ENCODE results near the gene ARL6IP5.

The ARL6IP5 gene

GRCh38 chr3:69102384-69102783 is 17.6 kb downstream of the ARL6IP5 start:
- no peak for DNase-seq (ENCODE audit: low read depth, low spot score)
- Histone ChIP-seq H3K36me3 (ENCODE audit: insufficient read depth, low read length) (no peaks in the 10 kb centered on the region), H3K4me3 (no peak overlapping the region), H3K27ac (no peak overlapping the region), H3K9ac (ENCODE audit: insufficient read length) (no peak overlapping the region), H3K9me3 (ENCODE audit: low read depth, low read length) (no peaks in the 10 kb centered on the region)
- no peak for TF ChIP-seq POLR2AphosphoS5 (IDR thresholded peaks at IDR 0.05; ENCODE audit: borderline replicate concordance, low read depth, low read length)
- no peak for TF ChIP-seq FOXP2 (optimal IDR thresholded peaks at IDR 0.05; ENCODE audit: control extremely low read depth, extremely low read length, insufficient read depth)
- no peak for TF ChIP-seq EZH2 (IDR thresholded peaks at IDR 0.05)

- Histone ChIP-seq H3K27ac (no peak overlapping the region), H3K9ac (ENCODE audit: insufficient read length) (no peak overlapping the region), H3K4me3 (no peak overlapping the region), H3K9me3 (ENCODE audit: low read depth, low read length) (no peaks in the 10 kb centered on the region), H3K36me3 (ENCODE audit: insufficient read depth, low read length) (no peaks in the 10 kb centered on the region)
- TF ChIP-seq FOXP2 (optimal IDR thresholded peaks at IDR 0.05; ENCODE audit: control extremely low read depth, extremely low read length, insufficient read depth), result no peak
- TF ChIP-seq EZH2 (IDR thresholded peaks at IDR 0.05), result no peak
- TF ChIP-seq POLR2AphosphoS5 (IDR thresholded peaks at IDR 0.05; ENCODE audit: borderline replicate concordance, low read depth, low read length), result no peak
- DNase-seq (ENCODE audit: low read depth, low spot score), result no peak
Observed at GRCh38 chr3:69103123-69103522, 18.4 kb downstream of the ARL6IP5 start.

GRCh38 chr3:69104586-69104985 is 19.8 kb downstream of the ARL6IP5 start:
- Histone ChIP-seq H3K27ac (no peak overlapping the region), H3K9me3 (ENCODE audit: low read depth, low read length) (no peaks in the 10 kb centered on the region), H3K9ac (ENCODE audit: insufficient read length) (no peak overlapping the region), H3K36me3 (ENCODE audit: insufficient read depth, low read length) (no peaks in the 10 kb centered on the region), H3K4me3 (no peak overlapping the region)
- TF ChIP-seq EZH2 (IDR thresholded peaks at IDR 0.05), result no peak
- TF ChIP-seq POLR2AphosphoS5 (IDR thresholded peaks at IDR 0.05; ENCODE audit: borderline replicate concordance, low read depth, low read length), result no peak
- no peak for TF ChIP-seq FOXP2 (optimal IDR thresholded peaks at IDR 0.05; ENCODE audit: control extremely low read depth, extremely low read length, insufficient read depth)
- DNase-seq (ENCODE audit: low read depth, low spot score), result no peak

GRCh38 chr3:69105320-69105719 is 20.6 kb downstream of the ARL6IP5 start:
- Histone ChIP-seq H3K27ac (peak overlapping the region; percentile 31; the same call in 1 of the 2 replicates), H3K36me3 (ENCODE audit: insufficient read depth, low read length) (no peaks in the 10 kb centered on the region), H3K9ac (ENCODE audit: insufficient read length) (no peak overlapping the region), H3K9me3 (ENCODE audit: low read depth, low read length) (no peaks in the 10 kb centered on the region), H3K4me3 (no peak overlapping the region)
- TF ChIP-seq FOXP2 (optimal IDR thresholded peaks at IDR 0.05; ENCODE audit: control extremely low read depth, extremely low read length, insufficient read depth) (no peak), POLR2AphosphoS5 (IDR thresholded peaks at IDR 0.05; ENCODE audit: borderline replicate concordance, low read depth, low read length) (no peak)
- DNase-seq (ENCODE audit: low read depth, low spot score), result no peak

- no peaks in the 10 kb centered on the region for H3K36me3 ChIP-seq (ENCODE audit: insufficient read depth, low read length)
- H3K27ac ChIP-seq, result no peak overlapping the region
- H3K9me3 ChIP-seq (ENCODE audit: low read depth, low read length), result no peaks in the 10 kb centered on the region
- DNase-seq (ENCODE audit: low read depth, low spot score), result no peak
- H3K4me3 ChIP-seq, result no peak overlapping the region
- no peak for TF ChIP-seq POLR2AphosphoS5 (IDR thresholded peaks at IDR 0.05; ENCODE audit: borderline replicate concordance, low read depth, low read length)
- no peak for TF ChIP-seq FOXP2 (optimal IDR thresholded peaks at IDR 0.05; ENCODE audit: control extremely low read depth, extremely low read length, insufficient read depth)
- no peak for TF ChIP-seq EZH2 (IDR thresholded peaks at IDR 0.05)
- no peak overlapping the region for H3K9ac ChIP-seq (ENCODE audit: insufficient read length)
Observed at GRCh38 chr3:69107841-69108240, 23.1 kb downstream of the ARL6IP5 start.

GRCh38 chr3:69108811-69109210 is 24.1 kb downstream of the ARL6IP5 start:
- no peak for DNase-seq (ENCODE audit: low read depth, low spot score)
- TF ChIP-seq POLR2AphosphoS5 (IDR thresholded peaks at IDR 0.05; ENCODE audit: borderline replicate concordance, low read depth, low read length) (no peak), FOXP2 (optimal IDR thresholded peaks at IDR 0.05; ENCODE audit: control extremely low read depth, extremely low read length, insufficient read depth) (no peak), EZH2 (IDR thresholded peaks at IDR 0.05) (no peak)
- Histone ChIP-seq H3K4me3 (no peak overlapping the region), H3K36me3 (ENCODE audit: insufficient read depth, low read length) (no peaks in the 10 kb centered on the region), H3K9ac (ENCODE audit: insufficient read length) (no peak overlapping the region), H3K9me3 (ENCODE audit: low read depth, low read length) (no peaks in the 10 kb centered on the region), H3K27ac (no peak overlapping the region)

GRCh38 chr3:69110941-69111546 is 26.3 kb downstream of the ARL6IP5 start:
- Histone ChIP-seq H3K9ac (ENCODE audit: insufficient read length) (no peak overlapping the region), H3K9me3 (ENCODE audit: low read depth, low read length) (no peaks in the 10 kb centered on the region), H3K4me3 (no peak overlapping the region), H3K27ac (no peak overlapping the region), H3K36me3 (ENCODE audit: insufficient read depth, low read length) (no peaks in the 10 kb centered on the region)
- no peak for DNase-seq (ENCODE audit: low read depth, low spot score)
- no peak for TF ChIP-seq EZH2 (IDR thresholded peaks at IDR 0.05)
- TF ChIP-seq FOXP2 (optimal IDR thresholded peaks at IDR 0.05; ENCODE audit: control extremely low read depth, extremely low read length, insufficient read depth), result no peak
- TF ChIP-seq POLR2AphosphoS5 (IDR thresholded peaks at IDR 0.05; ENCODE audit: borderline replicate concordance, low read depth, low read length), result no peak

- Histone ChIP-seq H3K9me3 (ENCODE audit: low read depth, low read length) (no peaks in the 10 kb centered on the region), H3K9ac (ENCODE audit: insufficient read length) (no peak overlapping the region), H3K27ac (no peak overlapping the region), H3K36me3 (ENCODE audit: insufficient read depth, low read length) (no peaks in the 10 kb centered on the region), H3K4me3 (no peak overlapping the region)
- DNase-seq (ENCODE audit: low read depth, low spot score), result no peak
- TF ChIP-seq POLR2AphosphoS5 (IDR thresholded peaks at IDR 0.05; ENCODE audit: borderline replicate concordance, low read depth, low read length) (no peak), FOXP2 (optimal IDR thresholded peaks at IDR 0.05; ENCODE audit: control extremely low read depth, extremely low read length, insufficient read depth) (no peak), EZH2 (IDR thresholded peaks at IDR 0.05) (no peak)
Observed at GRCh38 chr3:69113536-69113935, 28.8 kb downstream of the ARL6IP5 start.

- no peak for TF ChIP-seq EZH2 (IDR thresholded peaks at IDR 0.05)
- no peak for TF ChIP-seq POLR2AphosphoS5 (IDR thresholded peaks at IDR 0.05; ENCODE audit: borderline replicate concordance, low read depth, low read length)
- TF ChIP-seq FOXP2 (optimal IDR thresholded peaks at IDR 0.05; ENCODE audit: control extremely low read depth, extremely low read length, insufficient read depth), result no peak
- Histone ChIP-seq H3K4me3 (no peak overlapping the region), H3K9ac (ENCODE audit: insufficient read length) (no peak overlapping the region), H3K9me3 (ENCODE audit: low read depth, low read length) (no peaks in the 10 kb centered on the region), H3K36me3 (ENCODE audit: insufficient read depth, low read length) (no peaks in the 10 kb centered on the region), H3K27ac (no peak overlapping the region)
- no peak for DNase-seq (ENCODE audit: low read depth, low spot score)
Observed at GRCh38 chr3:69115731-69116130, 31.0 kb downstream of the ARL6IP5 start.

Measured in SK-N-MC (cell line).